ENCODE data around the gene PRX. TPM values are rescaled to one million over a fixed set of nuclear protein-coding genes. Genes with fewer than 3 reads are reported as not detected.

PRX gene
- total RNA-seq, 1 experiment from 2014 or later: 3.4 TPM

DNA sequence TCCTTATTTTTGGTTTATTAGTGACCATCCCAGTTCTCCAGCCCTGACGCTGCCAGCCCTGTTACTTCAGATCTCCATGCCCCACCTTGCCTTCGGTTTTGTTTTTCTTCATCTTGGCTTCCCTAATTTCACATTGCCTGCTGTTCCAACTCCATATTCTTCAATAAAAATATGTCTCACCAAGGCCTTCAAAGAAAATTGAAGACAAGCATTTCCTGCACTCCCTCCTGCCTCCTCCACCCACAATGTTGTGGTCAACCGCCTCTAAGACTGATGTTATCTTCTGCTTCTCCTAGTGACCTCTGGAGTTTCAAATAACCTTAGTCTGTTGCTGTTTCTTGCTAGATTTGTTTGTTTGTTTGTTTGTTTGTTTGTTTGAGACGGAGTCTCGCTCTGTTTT is 50.1 kb downstream of the PRX start:
- TF ChIP-seq, protein P1, sequence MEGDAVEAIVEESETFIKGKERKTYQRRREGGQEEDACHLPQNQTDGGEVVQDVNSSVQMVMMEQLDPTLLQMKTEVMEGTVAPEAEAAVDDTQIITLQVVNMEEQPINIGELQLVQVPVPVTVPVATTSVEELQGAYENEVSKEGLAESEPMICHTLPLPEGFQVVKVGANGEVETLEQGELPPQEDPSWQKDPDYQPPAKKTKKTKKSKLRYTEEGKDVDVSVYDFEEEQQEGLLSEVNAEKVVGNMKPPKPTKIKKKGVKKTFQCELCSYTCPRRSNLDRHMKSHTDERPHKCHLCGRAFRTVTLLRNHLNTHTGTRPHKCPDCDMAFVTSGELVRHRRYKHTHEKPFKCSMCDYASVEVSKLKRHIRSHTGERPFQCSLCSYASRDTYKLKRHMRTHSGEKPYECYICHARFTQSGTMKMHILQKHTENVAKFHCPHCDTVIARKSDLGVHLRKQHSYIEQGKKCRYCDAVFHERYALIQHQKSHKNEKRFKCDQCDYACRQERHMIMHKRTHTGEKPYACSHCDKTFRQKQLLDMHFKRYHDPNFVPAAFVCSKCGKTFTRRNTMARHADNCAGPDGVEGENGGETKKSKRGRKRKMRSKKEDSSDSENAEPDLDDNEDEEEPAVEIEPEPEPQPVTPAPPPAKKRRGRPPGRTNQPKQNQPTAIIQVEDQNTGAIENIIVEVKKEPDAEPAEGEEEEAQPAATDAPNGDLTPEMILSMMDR (IDR thresholded peaks at IDR 0.05): no peak
- TF ChIP-seq TCF7L2 (IDR thresholded peaks at IDR 0.05; ENCODE audit: low read depth, low read length): no peak
- TF ChIP-seq POLR2AphosphoS5 (IDR thresholded peaks at IDR 0.05; ENCODE audit: low read depth, low read length): no peak
- TF ChIP-seq, protein P2, sequence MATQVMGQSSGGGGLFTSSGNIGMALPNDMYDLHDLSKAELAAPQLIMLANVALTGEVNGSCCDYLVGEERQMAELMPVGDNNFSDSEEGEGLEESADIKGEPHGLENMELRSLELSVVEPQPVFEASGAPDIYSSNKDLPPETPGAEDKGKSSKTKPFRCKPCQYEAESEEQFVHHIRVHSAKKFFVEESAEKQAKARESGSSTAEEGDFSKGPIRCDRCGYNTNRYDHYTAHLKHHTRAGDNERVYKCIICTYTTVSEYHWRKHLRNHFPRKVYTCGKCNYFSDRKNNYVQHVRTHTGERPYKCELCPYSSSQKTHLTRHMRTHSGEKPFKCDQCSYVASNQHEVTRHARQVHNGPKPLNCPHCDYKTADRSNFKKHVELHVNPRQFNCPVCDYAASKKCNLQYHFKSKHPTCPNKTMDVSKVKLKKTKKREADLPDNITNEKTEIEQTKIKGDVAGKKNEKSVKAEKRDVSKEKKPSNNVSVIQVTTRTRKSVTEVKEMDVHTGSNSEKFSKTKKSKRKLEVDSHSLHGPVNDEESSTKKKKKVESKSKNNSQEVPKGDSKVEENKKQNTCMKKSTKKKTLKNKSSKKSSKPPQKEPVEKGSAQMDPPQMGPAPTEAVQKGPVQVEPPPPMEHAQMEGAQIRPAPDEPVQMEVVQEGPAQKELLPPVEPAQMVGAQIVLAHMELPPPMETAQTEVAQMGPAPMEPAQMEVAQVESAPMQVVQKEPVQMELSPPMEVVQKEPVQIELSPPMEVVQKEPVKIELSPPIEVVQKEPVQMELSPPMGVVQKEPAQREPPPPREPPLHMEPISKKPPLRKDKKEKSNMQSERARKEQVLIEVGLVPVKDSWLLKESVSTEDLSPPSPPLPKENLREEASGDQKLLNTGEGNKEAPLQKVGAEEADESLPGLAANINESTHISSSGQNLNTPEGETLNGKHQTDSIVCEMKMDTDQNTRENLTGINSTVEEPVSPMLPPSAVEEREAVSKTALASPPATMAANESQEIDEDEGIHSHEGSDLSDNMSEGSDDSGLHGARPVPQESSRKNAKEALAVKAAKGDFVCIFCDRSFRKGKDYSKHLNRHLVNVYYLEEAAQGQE (IDR thresholded peaks at IDR 0.05; ENCODE audit: insufficient read depth in 1 of 2, low read depth in 2 of 2, low read length in 1 of 2): no peak
- no peak for TF ChIP-seq SIN3A (IDR thresholded peaks at IDR 0.05; ENCODE audit: borderline replicate concordance, insufficient read depth, low read depth, low read length)
- Histone ChIP-seq H3K27me3 (ENCODE audit: control insufficient read depth, insufficient read depth, low read length) (no peaks in the 10 kb centered on the region), H3K4me3 (ENCODE audit: low read depth in 2 of 2, low read length in 2 of 2) (no peak overlapping the region), H3K36me3 (ENCODE audit: control insufficient read depth, insufficient read depth, low read length) (no peaks in the 10 kb centered on the region), H3K9me3 (ENCODE audit: control insufficient read depth, insufficient read depth, low read depth, low read length) (no peaks in the 10 kb centered on the region), H3K27ac (ENCODE audit: low read length) (no peak overlapping the region), H3K4me1 (ENCODE audit: control insufficient read depth, insufficient read depth, low read length) (peaks cover 4% of the 10 kb centered on the region; the same call in 1 of the 2 replicates)
- no TSS peak for BruUV-seq (replicated peaks)
- ChIA-PET CTCF (no interaction called here), POLR2A (no interaction called here)
- DNase-seq (ENCODE audit: low read depth, low spot score) (no peak), ATAC-seq (no peak)
- intact Hi-C loops (cut with micrococcal nuclease; ENCODE audit: unreplicated experiment): no loop called here
- in situ Hi-C loops (cut with HindIII; ENCODE audit: low pct_unique_long_range_greater_than_20kb, low sequenced_read_pairs): no loop called here

DNA sequence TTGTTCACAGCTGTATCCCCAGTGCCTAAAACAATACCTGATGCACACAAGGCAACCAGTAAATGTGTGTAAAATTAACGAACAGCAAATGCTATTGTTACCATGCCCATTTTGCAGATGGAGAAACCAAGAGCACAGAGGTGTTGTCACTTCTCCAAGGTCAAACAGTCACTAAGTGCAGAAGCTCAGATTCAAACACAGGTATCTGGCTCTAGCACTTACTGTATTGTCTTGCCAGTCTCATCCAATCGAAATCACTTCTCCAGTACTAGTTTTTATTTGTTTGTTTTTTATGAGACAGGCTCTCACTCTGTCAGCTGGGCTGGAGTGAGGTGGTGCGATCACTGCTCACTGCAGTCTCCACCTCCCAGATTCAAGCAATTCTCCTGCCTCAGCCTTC is 51.0 kb downstream of the PRX start:
- Histone ChIP-seq H3K9me3 (ENCODE audit: control insufficient read depth, insufficient read depth, low read depth, low read length) (no peaks in the 10 kb centered on the region), H3K4me3 (ENCODE audit: low read depth in 2 of 2, low read length in 2 of 2) (no peak overlapping the region), H3K36me3 (ENCODE audit: control insufficient read depth, insufficient read depth, low read length) (no peaks in the 10 kb centered on the region), H3K27ac (ENCODE audit: low read length) (no peak overlapping the region), H3K27me3 (ENCODE audit: control insufficient read depth, insufficient read depth, low read length) (no peaks in the 10 kb centered on the region), H3K4me1 (ENCODE audit: control insufficient read depth, insufficient read depth, low read length) (peaks cover 4% of the 10 kb centered on the region; the same call in 1 of the 2 replicates)
- ChIA-PET CTCF (no interaction called here), POLR2A (interaction anchor here (0.6 kb wide), 1 partner anchor 39 kb away, joined by 8 read pairs; no protein-coding TSS in a partner anchor)
- BruUV-seq (replicated peaks): no TSS peak
- DNase-seq (ENCODE audit: low read depth, low spot score) (no peak), ATAC-seq (no peak)
- in situ Hi-C loops (cut with HindIII; ENCODE audit: low pct_unique_long_range_greater_than_20kb, low sequenced_read_pairs) (no loop called here), intact Hi-C loops (cut with micrococcal nuclease; ENCODE audit: unreplicated experiment) (no loop called here)
- TF ChIP-seq TCF7L2 (IDR thresholded peaks at IDR 0.05; ENCODE audit: low read depth, low read length): no peak
- no peak for TF ChIP-seq SIN3A (IDR thresholded peaks at IDR 0.05; ENCODE audit: borderline replicate concordance, insufficient read depth, low read depth, low read length)
- TF ChIP-seq, protein P2 (IDR thresholded peaks at IDR 0.05; ENCODE audit: insufficient read depth in 1 of 2, low read depth in 2 of 2, low read length in 1 of 2): no peak
- TF ChIP-seq, protein P1 (IDR thresholded peaks at IDR 0.05): no peak
- no peak for TF ChIP-seq POLR2AphosphoS5 (IDR thresholded peaks at IDR 0.05; ENCODE audit: low read depth, low read length)

All from Panc1 (cell line).